GM21737 (cell line): ENCODE data around the gene MISP.

Experiments used
- ATAC-seq: cut with Tn5 transposase; IDR thresholded peaks from one replicate; pipeline ENCODE4 v1.9.1; 2021; ENCODE audit warnings: mild to moderate bottlenecking, moderate library complexity; ENCODE audit not compliant: unreplicated experiment

Gene MISP

DNA sequence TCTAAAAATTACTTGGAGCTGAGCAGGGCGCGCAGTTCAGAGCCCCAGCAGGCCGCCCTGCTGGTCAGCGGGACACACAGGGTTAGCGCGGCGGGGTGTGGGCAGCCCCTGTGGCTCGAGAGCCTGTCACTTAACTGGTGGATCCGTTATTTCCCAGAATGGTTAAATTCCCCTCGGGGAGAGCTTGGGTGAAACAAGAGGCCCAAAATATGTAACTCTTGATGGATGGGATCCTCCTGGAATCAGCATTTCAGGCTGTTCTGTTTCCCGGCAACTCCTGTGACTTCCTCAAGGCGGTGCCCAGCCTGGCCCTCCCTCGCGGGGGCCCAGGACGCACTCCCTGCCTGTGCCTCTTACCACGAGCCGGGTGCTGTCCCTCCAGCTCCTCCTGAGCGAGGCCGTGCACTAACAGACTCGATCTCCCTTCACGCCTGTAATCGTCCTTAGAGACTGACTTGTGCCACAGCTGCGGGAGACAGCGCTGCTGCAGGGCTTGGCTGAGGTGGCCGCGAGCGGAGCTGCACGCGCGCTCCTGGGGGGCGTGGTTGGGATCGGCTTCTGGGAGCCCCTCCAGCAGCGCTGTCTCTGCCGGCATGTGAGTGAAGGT, 56.0 kb downstream of the MISP start:
- no peak for ATAC-seq

- no peak for ATAC-seq
Observed at GRCh38 chr19:807627-808422, 56.9 kb downstream of the MISP start.

- ATAC-seq: no peak
Observed at GRCh38 chr19:808423-808775, 57.5 kb downstream of the MISP start.

GRCh38 chr19:810077-810855, 59.4 kb downstream of the MISP start:
- no peak for ATAC-seq

DNA sequence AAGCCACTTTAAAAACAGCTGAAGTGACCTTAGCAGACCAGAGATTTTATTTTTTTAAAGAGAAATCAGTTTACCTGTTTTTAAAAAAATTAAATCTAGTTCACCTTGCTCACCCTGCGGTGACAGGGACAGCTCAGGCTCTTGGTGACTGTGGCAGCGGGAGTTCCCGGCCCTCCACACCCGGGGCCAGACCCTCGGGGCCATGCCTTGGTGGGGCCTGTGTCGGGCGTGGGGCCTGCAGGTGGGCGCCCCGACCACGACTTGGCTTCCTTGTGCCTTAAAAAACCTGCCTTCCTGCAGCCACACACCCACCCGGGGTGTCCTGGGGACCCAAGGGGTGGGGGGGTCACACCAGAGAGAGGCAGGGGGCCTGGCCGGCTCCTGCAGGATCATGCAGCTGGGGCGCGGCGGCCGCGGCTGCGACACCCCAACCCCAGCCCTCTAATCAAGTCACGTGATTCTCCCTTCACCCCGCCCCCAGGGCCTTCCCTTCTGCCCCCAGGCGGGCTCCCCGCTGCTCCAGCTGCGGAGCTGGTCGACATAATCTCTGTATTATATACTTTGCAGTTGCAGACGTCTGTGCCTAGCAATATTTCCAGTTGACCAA, 60.1 kb downstream of the MISP start:
- ATAC-seq: no peak

GRCh38 chr19:811506-812048, 60.7 kb downstream of the MISP start:
- ATAC-seq: no peak

- ATAC-seq: no peak
Observed at GRCh38 chr19:812049-812746, 61.3 kb downstream of the MISP start.

DNA sequence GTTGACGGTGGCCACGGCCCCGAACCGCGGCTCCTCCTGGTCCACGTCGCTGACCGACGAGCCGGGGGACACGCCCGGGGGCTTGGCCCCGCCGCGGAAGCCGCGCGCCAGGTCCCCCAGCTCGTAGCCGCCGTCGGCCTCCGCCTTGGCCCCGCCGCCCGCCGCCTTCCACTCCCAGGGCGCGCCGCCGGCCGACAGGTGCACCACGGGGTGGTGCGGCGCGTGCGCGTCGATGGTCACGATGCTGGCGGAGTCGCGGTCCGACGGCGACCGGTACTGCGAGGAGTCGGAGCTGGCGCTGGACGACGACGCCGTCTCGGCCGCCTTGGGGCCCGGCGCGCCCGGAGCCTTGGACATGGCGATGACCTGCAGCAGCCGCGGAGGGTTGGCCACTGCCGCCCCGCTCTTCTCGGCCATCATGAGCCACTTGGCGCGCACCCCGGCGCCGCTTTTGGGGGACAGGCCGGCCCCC, 61.9 kb downstream of the MISP start:
- no peak for ATAC-seq

DNA sequence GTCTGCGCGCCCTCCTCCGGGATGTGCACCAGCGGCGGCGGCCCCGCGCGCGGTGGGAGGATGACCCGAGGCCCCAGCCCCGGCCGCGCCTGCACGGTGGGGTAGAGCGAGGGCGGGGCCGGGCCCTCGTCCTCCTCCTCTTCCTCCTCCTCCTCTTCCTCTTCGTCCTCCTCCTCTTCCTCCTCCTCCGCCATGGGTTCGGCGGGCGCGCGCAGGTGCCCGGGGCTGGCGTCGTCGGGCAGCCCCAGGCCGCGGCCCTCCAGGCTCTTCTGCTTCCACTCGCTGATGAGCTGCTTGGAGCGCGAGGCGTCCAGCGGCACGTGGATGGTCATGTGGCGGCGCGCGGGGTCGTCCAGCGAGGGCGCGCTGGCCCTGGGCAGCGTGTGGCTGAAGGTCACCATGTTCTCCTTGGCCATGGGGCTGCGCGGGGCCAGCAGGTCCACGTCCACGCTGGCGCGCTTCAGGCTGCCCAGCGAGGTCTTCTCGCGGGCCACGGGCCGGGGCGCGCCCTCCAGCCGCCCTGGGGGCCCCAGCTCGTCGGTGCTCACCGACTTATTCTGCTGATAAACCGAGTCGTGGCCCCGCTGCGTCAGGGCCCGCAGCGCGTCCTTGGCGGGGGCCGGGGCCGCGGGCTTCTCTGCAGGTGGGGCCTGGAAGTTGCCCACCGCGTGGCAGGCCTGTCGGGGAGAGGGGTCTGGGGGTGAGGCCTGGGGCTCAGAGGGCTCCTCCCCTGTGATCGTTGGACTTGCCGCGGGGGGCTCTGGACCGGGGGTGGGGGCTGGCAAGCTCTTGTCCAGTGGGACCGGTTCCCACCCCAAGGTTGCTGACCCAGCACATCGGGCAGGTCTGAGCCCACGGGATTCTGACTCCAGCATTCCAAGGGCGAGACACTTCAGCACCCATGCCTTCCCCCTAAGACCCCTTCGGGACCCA, 62.6 kb downstream of the MISP start:
- no peak for ATAC-seq
